Astrocyte of the cerebellum (primary cell): ENCODE results near the gene DBF4B.

Source experiments
- DNase-seq: peaks from one replicate; pipeline ENCODE4 v3.0.0-alpha.2; 2011; ENCODE audit warnings: low read depth
- H3K4me3 ChIP-seq: 2 replicates; pipeline ENCODE4 v1.5.1; 2011; ENCODE audit warnings: mild to moderate bottlenecking, low read depth, low read length, moderate library complexity
- CTCF ChIP-seq: IDR thresholded peaks from 2 replicates; pipeline ENCODE4 v1.5.1; 2012; ENCODE audit warnings: low read length, low read depth, moderate library complexity, mild to moderate bottlenecking; ENCODE audit errors: missing control alignments
- in situ Hi-C: cut with HindIII; loops from 2 replicates; pipeline ENCODE4 v1.10.0; 2017; ENCODE audit warnings: low sequenced_read_pairs

DBF4B gene

GRCh38 chr17:44747566-44747965, 39.1 kb downstream of the DBF4B start:
- H3K4me3 ChIP-seq, result no peak overlapping the region
- TF ChIP-seq CTCF, result no peak
- in situ Hi-C loops, result no loop called here
- DNase-seq, result peak; percentile 52

- DNase-seq, result no peak
- in situ Hi-C loops, result no loop called here
- H3K4me3 ChIP-seq, result no peak overlapping the region
- no peak for TF ChIP-seq CTCF
These were observed 40.9 kb downstream of the DBF4B start for GRCh38 chr17:44749076-44749979.

- TF ChIP-seq CTCF, result no peak
- in situ Hi-C loops, result loop anchor here (5.0 kb wide), 1 partner anchor 92 kb away; no protein-coding TSS in a partner anchor
- H3K4me3 ChIP-seq, result no peak overlapping the region
- no peak for DNase-seq
These were observed 41.5 kb downstream of the DBF4B start for GRCh38 chr17:44749980-44750318.

- no peak for DNase-seq
- in situ Hi-C loops, result loop anchor here (5.0 kb wide), 1 partner anchor 91 kb away; no protein-coding TSS in a partner anchor
- H3K4me3 ChIP-seq, result no peak overlapping the region
- no peak for TF ChIP-seq CTCF
These were observed 42.9 kb downstream of the DBF4B start for GRCh38 chr17:44751331-44751730.

GRCh38 chr17:44751806-44752205, 43.3 kb downstream of the DBF4B start:
- DNase-seq, result no peak
- no peak overlapping the region for H3K4me3 ChIP-seq
- no peak for TF ChIP-seq CTCF
- in situ Hi-C loops, result loop anchor here (5.0 kb wide), 1 partner anchor 90 kb away; no protein-coding TSS in a partner anchor

- in situ Hi-C loops, result loop anchor here (5.0 kb wide), 1 partner anchor 89 kb away; no protein-coding TSS in a partner anchor
- DNase-seq, result no peak
- TF ChIP-seq CTCF, result no peak
These were observed 44.7 kb downstream of the DBF4B start for GRCh38 chr17:44752953-44753861.

More at GRCh38 chr17:44752953-44753861, 44.7 kb downstream of the DBF4B start:
- no peak overlapping the region for H3K4me3 ChIP-seq
